NK-92 treated with Interleukin-12 subunit alpha and Interleukin-12 subunit beta, amount 100 ng/mL, for 24 hours (cell line): ENCODE measurements around the gene KLHL5.

ENCODE experiments used
- DNase-seq: peaks from one replicate; lab custom pipeline; 2025; lab: John Stamatoyannopoulos, UW

KLHL5 gene

DNA sequence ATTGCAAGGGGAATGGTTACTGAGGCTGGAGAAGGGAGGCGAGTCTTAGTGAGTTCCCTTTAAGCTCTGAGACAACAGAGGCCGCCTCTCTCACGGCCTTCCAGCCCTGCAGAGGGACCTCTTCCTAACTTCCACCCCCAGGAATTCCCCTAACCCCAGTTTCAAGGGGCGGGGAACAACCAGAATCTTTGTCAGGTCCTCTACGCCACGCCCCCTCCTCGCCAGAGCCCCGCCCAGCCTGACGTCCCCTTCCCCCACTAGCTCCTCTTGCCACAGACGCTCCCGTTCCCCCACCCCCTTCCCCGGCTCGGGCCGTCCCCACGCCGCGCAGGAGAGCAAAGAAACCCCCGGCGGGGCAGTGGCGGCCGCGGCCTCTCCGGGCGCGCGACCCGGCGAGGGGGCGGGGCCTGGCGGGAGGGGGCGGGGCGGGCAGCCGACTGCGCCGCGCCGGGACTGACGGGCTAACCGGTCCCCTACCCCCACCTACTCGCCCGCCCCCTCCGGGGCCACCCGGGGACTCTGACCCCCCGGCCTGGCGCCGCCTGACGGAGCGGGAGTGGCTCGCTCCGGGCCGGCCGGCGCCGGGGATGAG, 17.6 kb upstream of the KLHL5 start:
- peak; percentile 92 for DNase-seq

- DNase-seq: no peak
These were observed 16.8 kb upstream of the KLHL5 start for GRCh38 chr4:39044956-39045826.

- no peak for DNase-seq
These were observed 16.2 kb upstream of the KLHL5 start for GRCh38 chr4:39045827-39046221.

DNA sequence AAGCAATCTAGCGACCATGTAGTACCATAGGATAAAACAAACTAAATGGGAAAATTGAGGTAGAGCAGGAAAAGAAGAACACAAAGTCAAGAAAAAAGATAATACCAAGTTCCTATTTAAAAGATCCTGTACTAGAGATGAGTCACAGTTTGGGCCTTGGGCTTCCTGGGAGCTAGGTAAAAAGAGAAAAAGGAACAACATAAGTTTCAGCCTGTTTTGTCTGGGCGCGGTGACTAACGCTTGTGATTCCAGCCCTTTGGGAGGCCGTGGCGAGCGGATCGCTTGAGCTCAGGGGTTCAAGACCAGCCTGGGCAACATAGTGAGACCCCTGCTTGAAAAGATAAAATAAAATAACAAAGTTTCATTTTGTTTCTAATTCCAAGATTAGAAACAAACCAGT, 15.8 kb upstream of the KLHL5 start:
- DNase-seq: no peak

DNA sequence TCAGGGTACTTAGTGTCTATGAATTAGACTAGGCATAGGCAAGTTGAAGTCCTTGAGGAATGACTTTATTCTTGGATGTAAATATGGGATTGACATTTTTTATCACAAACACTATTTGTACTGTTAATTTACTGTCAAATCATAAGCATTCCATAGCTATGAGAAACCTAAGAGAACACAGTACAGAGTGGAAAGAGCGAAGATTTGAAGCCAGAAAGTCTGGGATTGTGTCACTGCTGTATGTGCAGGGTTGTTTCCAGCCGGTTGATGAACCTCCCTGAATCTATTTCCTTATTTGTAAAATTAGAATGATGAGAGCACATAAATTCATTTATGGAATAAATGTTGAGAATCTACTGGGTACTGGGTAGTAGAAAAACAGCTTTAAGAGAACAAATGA, 14.4 kb upstream of the KLHL5 start:
- DNase-seq: no peak

- no peak for DNase-seq
These were observed 13.7 kb upstream of the KLHL5 start for GRCh38 chr4:39048311-39048710.

DNA sequence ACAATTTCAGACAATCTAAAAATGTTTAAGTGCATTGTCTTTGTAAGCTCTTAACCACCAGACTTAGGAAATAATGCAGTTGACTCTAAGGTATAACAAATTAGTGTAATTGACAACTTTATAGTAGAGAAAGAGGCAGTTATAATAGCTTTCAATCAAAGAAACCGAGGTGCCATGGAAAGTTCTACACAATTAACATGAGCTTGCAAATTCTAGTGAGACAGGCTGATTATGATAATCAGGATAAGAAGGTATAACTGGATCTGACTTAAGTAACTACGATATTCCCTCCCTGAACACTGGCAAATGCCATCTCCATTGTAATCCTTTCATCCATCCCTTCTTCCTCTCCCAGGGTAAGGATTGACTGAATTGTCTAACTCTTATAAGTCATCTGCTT, 11.4 kb upstream of the KLHL5 start:
- DNase-seq: no peak

DNA sequence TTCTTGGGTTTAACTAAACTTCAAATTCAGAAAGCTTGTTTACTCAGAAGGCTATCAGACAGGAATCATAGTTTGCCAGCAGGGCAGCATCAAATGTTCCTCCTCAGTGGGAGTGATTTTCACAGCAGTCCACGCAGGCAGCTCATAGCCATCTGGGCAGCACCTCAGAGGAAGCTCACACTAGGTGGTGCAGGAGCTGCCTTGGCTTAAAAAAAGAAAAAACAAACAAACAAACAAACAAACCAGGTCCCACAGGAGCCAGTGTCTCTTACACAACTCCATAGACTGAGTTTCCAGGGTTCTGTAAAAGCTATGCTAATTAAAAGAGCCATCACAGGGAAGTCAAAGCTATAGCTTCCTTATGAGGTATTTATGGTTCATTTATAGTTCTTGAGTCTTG, 10.5 kb upstream of the KLHL5 start:
- DNase-seq: no peak

DNA sequence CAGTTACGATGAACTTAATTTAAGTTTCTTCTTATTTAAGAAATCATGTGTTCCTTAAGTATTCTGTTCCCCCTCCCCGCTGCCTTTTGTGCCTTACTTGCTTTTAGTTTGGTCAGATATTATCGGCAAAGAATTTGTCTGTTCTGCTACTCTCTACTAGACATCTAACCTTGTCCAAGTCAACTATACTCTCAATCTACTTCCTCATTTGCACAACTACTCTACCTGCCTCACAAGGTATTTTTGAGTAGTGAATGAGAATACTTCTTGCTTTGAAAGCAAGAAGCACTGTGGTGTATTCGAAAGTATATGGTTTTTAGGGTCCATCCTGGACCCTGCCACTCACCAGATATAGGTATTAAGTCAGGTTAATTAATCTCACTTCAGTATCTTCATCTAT, 8.0 kb upstream of the KLHL5 start:
- DNase-seq: no peak

GRCh38 chr4:39054497-39054896, 7.5 kb upstream of the KLHL5 start:
- DNase-seq: no peak

- DNase-seq: no peak
These were observed 6.0 kb upstream of the KLHL5 start for GRCh38 chr4:39056023-39056422.

DNA sequence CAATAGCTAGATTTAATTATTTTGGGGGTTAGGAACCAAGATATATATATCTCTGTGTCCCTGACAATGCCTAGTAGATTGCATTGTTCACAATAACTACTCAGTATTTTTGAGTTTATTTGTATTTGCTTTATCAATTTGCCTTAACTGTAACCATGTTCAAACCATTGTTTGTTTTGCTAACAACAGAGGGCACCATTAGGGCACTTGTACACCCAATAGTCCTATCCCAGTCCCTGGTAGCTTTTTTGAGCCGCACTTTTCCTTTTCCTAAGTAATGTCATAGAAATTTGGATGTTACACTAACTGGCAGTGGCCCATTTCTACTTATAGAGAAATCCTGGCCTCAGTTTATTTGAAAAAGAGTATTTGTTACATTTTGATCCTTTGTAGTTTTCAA, 575 bp upstream of the KLHL5 start:
- no peak for DNase-seq

DNA sequence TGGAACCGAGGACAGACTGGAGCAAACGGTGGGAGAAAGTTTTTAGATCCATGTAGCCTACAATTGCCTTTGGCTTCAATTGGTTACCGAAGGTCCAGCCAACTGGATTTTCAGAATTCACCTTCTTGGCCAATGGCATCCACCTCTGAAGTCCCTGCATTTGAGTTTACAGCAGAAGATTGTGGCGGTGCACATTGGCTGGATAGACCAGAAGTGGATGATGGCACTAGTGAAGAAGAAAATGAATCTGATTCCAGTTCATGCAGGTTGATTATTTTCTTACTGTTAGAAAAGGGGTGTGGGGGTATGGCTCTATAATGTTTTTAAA, 702 bp downstream of the KLHL5 start:
- no peak for DNase-seq

DNA sequence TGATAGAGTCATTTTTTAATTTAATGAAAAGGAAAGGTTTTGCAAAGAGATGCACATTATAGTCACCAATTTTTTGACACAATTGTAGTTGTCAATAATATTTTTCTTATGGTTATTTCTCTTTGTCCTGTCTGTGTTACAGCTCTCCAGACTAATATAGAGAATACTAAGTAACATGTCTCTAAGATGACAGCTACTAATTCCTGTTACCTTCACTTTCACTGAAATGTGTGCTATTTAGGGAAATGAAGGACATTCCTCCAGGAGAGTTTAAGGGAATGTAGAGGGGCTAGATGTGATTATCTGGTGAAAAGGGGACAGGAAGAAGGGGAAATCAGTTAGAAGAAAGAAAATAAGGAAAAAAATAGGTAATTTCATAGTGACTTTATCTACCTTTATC, 1.4 kb downstream of the KLHL5 start:
- no peak for DNase-seq

GRCh38 chr4:39066371-39066770, 4.3 kb downstream of the KLHL5 start:
- no peak for DNase-seq

DNA sequence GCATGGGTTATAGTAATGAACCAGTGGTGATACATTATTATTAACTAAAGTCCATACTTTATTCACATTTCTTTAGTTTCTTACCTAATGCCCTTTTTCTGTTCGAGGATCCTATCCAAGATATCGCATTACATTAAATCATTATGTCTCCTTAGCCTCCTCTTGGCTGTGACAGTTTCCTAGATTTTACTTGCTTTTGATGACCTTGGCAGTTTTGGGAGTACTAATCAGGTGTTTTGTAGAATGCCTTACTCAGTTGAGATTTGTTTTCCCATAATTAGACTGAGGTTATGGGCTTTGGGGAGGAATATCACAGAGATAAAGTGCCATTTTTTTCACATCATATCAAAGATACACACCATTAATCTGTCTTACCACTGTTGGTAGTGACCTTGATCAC, 5.0 kb downstream of the KLHL5 start:
- no peak for DNase-seq

DNA sequence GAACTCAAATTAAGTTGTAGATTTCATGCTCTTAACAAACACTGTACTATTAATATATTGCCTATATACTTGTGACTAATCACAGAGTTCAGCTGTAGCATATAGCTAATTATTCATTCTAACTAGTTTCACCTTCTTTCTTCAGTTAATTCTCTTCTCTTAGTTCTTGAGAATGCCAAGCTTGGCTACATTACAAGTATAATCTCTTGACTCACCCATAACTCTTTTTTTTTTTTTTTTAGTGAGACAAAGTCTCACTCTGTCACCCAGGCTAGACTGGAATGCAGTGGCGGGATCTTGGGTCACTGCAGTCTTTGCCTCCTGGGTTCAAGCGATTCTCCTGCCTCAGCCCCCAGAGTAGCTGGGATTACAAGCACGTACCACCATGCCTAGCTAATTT, 5.4 kb downstream of the KLHL5 start:
- no peak for DNase-seq

- no peak for DNase-seq
These were observed 6.9 kb downstream of the KLHL5 start for GRCh38 chr4:39068907-39069306.

DNA sequence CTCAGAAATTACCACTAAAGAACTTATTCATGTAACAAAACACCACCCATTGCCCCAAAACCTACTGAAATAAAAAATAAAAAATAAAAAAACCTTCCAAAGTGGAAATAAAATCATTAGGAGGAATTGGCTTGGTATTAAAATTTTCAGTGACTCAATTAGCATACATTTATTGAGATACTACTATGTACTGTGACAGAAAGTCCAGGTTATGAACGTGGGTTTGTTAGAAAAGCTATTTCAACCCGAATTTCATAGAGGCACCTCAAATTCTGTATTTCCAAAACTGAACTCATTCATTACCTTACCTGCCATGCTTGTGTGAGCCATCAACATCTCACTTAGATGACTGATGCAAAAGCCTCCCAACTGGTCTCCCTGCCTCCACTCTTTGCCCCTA, 16.8 kb downstream of the KLHL5 start:
- no peak for DNase-seq

- no peak for DNase-seq
These were observed 21.1 kb downstream of the KLHL5 start for GRCh38 chr4:39083164-39083563.

DNA sequence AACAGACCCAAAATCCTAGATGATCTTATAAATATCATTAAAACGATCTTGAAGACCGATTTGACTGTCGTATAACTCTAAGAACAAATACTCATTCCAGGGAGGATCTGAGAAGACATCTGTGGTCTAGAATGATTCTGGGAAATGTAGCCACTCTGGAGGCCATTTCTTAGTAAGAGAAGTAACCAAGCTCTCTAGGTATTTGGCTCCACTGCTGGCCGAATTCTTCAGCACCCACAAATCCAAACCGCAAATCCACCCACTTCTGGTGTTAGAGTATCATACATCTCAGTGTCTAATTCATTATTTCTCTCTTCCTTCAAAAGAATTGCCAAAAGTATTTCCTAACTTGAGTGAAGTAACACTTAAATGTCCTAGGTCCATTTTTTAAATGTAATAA, 23.9 kb downstream of the KLHL5 start:
- no peak for DNase-seq

DNA sequence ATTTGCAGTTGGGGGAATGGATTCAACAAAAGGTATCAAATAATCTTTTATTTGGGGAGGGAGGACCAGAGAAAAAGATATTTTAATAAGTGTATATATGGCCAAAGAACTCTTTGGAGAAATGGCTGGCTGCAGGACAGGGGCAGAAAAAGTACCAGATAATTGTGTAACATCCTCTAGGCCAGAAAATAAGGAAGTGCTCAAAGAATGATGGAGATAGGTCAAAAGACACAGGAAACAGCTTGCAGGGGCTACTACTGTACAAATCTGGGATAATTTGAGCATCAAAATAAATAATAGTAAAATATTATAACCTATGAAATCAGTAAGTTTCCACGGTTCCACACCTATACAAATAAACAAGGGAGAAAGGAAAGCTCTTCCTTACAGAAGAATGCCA, 34.8 kb downstream of the KLHL5 start:
- no peak for DNase-seq

DNA sequence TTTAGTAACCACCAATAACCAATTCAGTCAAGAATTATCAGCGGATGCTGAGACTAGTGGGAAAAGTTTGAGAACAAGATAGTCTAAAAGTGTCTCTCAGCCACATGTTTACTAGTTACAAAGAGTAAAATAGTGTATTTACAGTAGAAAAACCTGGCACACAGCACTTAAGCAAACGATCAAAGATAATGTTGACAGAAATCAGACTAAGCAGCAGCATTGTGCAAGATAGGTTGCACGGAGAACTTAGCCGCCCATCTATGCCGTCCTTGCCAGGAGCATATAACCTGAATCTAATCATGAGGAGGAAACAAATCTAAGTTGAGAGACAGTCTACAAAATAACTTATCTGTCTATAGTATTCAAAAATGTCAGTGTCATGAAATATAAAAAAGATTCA, 35.3 kb downstream of the KLHL5 start:
- no peak for DNase-seq

- DNase-seq: no peak
These were observed 40.3 kb downstream of the KLHL5 start for GRCh38 chr4:39102297-39102696.
